ENCODE results near the gene COPS3.

GRCh38 chr17:17221329-17221728, 59.7 kb downstream of the COPS3 start:
- TF ChIP-seq CTCF (IDR thresholded peaks at IDR 0.05; ENCODE audit: poor library complexity, severe bottlenecking), result no peak
- TF ChIP-seq EP300 (conservative IDR thresholded peaks at IDR 0.05; ENCODE audit: poor library complexity, severe bottlenecking), result no peak
- no peak for TF ChIP-seq TAF1 (IDR thresholded peaks at IDR 0.05; ENCODE audit: low read depth)
- TF ChIP-seq POLR2AphosphoS5 (IDR thresholded peaks at IDR 0.05), result no peak
- no peak for TF ChIP-seq RAD21 (conservative IDR thresholded peaks at IDR 0.05)
